GM21576 (cell line): ENCODE results near the gene CCDC174.
"Not testable (repeated sequence)": the region's sequence is repeated elsewhere in the genome, so short reads cannot be mapped to it uniquely, and the experiment has no call there.

Experiments
- ATAC-seq: cut with Tn5 transposase; IDR thresholded peaks from one replicate; pipeline ENCODE4 v1.9.1; 2021; ENCODE audit warnings: mild to moderate bottlenecking, moderate library complexity; ENCODE audit not compliant: unreplicated experiment

The CCDC174 gene

GRCh38 chr3:14649466-14649865 is 2.1 kb upstream of the CCDC174 start:
- no peak for ATAC-seq

DNA sequence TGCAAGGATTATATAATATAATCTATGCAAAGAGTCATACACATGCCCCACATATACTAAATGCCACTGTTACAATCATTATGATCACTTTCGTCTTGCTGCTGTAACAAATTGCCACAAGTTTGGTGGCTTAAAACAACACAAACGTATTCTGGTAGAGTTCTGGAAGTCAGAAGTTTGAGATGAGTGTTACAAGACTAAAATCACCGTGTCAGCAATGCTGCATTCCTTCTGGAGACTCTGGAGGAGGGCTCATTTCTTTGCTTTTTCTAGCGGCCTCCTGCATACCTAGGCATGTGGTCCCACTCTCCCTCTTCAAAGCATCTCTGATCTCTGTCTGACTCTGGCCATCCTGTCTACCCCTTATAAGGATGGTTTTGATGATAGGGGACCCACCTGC is 1.4 kb upstream of the CCDC174 start:
- no peak for ATAC-seq

DNA sequence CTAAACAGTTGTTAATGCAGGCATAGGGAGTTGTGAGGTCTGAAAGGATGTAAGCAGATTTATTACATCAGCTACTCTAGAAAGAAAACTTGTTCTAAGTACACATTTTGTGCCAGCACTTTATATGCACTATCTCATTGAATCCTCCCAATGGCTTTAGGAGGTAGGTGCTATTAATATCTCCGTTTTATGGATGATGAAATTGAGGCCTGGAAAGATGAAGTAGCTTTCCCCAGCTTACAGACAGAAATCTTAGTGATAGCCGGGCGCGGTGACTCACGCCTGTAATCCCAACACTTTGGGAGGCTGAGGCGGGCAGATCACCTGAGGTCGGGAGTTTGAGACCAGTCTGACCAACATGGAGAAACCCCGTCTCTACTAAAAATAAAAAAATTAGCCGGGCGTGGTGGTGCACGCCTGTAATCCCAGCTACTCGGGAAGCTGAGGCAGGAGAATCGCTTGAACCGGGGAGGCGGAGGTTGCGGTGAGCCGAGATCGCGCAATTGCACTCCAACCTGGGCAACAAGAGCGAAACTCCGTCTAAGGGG is 872 bp downstream of the CCDC174 start:
- not testable (repeated sequence) for ATAC-seq

- ATAC-seq, result no peak
These were observed 6.0 kb downstream of the CCDC174 start for GRCh38 chr3:14657579-14657978.

DNA sequence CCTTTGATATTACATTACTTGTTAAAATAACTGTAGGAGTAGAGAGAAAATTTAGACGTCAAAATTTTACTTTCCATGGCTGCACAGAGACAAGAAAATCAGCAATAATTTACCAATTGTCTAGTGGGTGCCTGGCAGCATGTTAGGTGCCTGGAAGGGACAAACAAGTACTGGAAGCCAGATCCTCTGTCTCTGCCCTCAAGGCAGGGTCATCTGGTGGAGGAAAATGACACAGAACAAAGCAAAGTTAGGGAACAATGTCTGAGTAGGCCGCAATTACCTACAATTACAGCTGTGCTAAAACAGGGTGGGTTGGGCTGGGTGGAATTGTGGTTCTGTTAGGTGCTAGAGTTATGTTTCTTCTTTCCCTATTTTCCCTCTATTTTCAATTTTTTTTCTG is 7.4 kb downstream of the CCDC174 start:
- ATAC-seq, result no peak

GRCh38 chr3:14660942-14661341 is 9.4 kb downstream of the CCDC174 start:
- ATAC-seq, result no peak

DNA sequence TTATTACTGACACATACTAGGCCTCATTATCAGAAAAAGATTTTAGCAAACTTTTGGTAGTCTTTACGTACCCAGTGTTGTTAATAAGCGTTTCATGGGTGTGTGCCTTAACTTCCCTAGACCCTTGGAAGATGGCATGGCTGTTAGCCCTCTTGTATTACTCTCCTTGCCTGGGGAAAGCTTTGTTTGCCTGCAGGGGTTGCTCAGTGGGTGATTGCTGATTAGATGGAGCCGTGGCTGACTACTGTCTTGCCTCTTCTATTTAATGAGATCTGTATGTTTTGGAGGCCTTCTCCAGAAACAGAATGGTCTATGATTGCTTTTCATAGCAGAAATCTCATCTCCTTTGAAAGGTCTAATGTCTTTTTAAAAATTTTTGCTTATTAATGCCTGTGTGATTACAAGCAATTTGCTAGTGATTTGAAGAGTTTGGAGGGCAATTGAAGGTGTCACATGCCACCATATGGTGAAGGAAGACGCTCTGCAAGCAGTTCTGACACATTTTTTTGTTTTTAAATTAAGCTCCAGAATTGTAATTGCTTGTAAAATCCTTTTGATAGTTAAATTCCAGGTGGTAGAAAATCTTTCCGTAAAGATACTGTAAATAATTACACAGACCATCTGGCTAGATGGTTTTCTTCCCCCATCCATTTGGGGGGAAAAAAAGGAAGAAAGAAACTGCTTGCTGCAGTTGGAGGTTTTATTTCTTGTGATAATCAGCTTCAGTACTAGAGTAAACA is 12.0 kb downstream of the CCDC174 start:
- ATAC-seq, result no peak

DNA sequence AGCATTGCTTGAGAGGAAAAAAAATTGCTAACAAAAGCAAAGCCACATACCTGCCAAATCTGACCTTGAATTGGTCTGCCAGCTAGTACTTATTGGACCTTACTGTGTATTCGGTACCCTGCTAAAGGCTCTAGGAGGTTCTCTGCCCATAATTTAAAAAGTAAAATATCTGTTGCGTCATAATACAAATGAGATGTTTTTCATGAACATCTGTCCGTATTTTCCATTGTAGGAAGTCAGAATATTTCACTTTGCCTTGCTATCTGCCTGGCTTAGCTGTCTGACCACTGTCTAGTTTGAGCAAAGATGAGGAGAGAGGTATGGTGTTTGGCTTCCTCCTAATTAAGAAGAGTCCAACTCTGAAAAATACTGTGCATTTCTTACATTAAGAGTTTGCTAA is 12.6 kb downstream of the CCDC174 start:
- no peak for ATAC-seq

- ATAC-seq, result no peak
These were observed 21.0 kb downstream of the CCDC174 start for GRCh38 chr3:14672588-14672987.

GRCh38 chr3:14674841-14675240 is 23.3 kb downstream of the CCDC174 start, which contains the start of gene C3orf20:
TSS of gene C3orf20 (plus strand) at chr3:14675141. CDS start at chr3:14682714, 7,573 bp downstream.
- ATAC-seq, result no peak

- ATAC-seq, result no peak
These were observed 25.3 kb downstream of the CCDC174 start for GRCh38 chr3:14676881-14677280.

DNA sequence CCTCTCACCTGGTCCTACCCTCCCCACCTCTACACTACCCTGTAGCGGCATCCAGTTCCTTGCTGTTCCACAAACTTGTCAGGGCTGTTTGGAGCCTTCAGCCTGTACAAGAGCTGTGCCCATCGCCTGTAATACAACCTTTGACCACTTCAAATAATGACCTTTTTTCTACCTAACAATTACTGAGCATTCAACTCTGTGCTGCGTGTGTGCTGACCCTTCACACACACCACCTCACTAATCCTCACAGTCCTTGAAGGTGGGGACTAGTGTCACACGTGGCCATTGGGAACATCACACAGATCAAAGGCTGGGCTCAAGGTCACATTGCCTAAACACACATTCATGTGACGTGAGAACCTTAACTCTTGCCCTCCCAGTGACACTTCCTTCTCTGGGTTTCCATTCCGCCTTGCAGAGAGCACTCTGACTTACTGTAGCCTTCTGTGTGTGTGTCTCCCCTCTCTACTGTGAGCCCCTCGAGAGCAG is 26.5 kb downstream of the CCDC174 start:
- no peak for ATAC-seq

DNA sequence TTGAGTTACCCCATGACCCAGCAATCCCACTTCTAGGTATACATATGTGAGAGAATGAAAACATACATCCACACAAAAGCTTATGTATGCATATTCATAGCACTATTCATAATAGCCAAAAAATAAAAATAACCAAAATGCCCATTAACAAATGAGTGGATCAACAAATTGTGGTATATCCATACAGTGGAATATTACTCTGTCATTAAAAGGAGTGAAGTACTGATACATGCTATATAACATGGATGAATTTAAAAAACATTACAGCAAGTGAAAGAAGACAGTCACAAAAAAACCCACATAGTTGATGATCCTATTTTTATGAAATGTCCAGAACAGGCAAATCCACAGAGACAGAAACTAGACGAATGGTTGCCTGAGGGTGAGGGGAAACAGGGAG is 28.6 kb downstream of the CCDC174 start:
- no peak for ATAC-seq

DNA sequence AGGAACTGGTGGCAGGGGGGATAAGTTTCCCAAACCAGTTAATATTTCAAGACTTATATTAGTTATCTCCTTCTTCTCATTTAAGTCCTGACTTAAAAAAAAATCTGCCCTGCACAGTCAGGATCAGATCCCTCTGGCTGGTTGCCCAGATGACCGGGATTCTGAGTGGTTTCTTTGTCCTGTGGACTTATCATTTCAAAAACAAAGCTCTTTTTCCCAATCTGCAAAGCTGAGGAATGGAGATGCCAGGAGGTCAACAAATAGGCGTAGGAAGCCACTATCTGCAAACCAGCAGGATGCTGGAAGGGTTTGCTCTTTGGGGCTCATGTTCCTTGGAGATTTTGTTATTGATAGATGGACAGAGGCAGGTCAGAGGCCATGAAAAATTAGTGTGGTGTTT is 29.2 kb downstream of the CCDC174 start:
- no peak for ATAC-seq

- ATAC-seq, result no peak
These were observed 32.9 kb downstream of the CCDC174 start for GRCh38 chr3:14684447-14684846.

- no peak for ATAC-seq
These were observed 33.6 kb downstream of the CCDC174 start for GRCh38 chr3:14685179-14685578.

GRCh38 chr3:14687360-14687759 is 35.8 kb downstream of the CCDC174 start:
- no peak for ATAC-seq

- peak; percentile 42 for ATAC-seq
These were observed 37.0 kb downstream of the CCDC174 start for GRCh38 chr3:14688525-14688924.

GRCh38 chr3:14689247-14689980 is 37.9 kb downstream of the CCDC174 start:
- ATAC-seq, result peak; percentile 39

DNA sequence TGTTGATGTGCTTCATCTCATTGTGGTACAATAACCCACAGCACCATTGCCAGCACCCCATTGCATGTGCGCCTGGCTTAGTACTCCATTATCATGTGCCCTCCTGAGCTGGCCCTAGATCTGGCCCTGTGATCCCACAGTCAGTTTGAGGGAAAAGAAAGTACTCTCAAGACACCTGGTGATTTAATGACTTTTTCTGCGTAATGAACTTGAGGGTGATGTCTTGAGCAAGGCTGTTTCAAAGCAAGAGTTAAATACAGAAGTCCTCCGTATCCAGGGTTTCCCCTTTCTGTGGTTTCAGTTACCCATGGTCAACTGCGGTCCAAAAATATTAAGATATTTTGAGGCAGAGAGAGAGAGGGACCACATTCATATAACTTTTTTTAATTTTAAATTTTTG is 39.7 kb downstream of the CCDC174 start:
- ATAC-seq, result peak; percentile 46

DNA sequence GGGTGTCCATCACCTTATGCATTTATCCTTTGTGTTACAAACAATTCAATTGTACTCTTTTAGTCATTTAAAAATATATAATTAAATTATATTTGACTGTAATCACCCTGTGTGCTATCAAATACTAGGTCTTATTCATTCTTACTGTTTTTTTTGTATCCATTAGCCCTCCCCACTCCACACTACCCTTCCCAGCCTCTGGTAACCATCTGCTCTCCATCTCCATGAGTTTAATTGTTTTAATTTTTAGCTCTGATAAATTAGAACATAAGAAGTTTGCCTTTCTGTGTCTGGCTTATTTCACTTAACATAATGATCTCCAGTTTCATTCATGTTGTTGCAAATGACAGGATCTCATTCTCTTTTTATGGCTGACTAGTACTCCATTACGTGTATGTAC is 40.2 kb downstream of the CCDC174 start:
- ATAC-seq, result no peak
